Colonic mucosa (tissue), 4 donors: ENCODE data around the gene CYLD. TPM values are rescaled to one million over a fixed set of nuclear protein-coding genes. Genes with fewer than 3 reads are reported as not detected.

Experiments used
- DNase-seq: peaks from one replicate; pipeline ENCODE4 v3.0.0-alpha.2; 2020
- H3K27ac ChIP-seq: fragments of 200-600 bp; one replicate; pipeline ENCODE4 v1.8.0; 2021
- H3K27me3 ChIP-seq: fragments of 200-600 bp; one replicate; pipeline ENCODE4 v1.8.0; 2021
- H3K36me3 ChIP-seq: fragments of 200-600 bp; one replicate; pipeline ENCODE4 v1.8.0; 2021
- H3K4me1 ChIP-seq: fragments of 200-600 bp; one replicate; pipeline ENCODE4 v1.8.0; 2021; ENCODE audit warnings: mild to moderate bottlenecking
- H3K4me3 ChIP-seq: fragments of 200-600 bp; one replicate; pipeline ENCODE4 v1.8.0; 2021
- H3K9ac ChIP-seq, 2 donors: one replicate each; pipeline ENCODE4 v1.7.0; 2013; ENCODE audit warnings: control low read depth in 2 of 2, low read depth in 2 of 2, low read length in 2 of 2
- H3K9me3 ChIP-seq: fragments of 200-600 bp; one replicate; pipeline ENCODE4 v1.8.0; 2021
- intact Hi-C: fragments of 100-400 bp; cut with DNase I; formaldehyde crosslinking; loops from one replicate; pipeline ENCODE4 v1.14.1; 2022
- microRNA-seq: library from miRNA; unstranded; fragments of <30 nt; microRNA quantifications from one replicate; pipeline ENCODE4, GENCODE V29; 2019
- total RNA-seq, 2 donors: library from RNA; stranded (reverse); fragmentation: NEBNext Ultra II Directional in 1 of 2; extraction: Animal tissue kit (Norgen Biotek cat#: 25700) in 1 of 2; gene quantifications; one replicate each; pipeline ENCODE4 v1.2.1, GENCODE V29; 2021
- TF ChIP-seq, protein P1 (sequence below): fragments of 200-600 bp; IDR thresholded peaks from one replicate; pipeline ENCODE4 v1.8.0; 2022; ENCODE audit warnings: antibody characterized with exemption, mild to moderate bottlenecking
- donor health status: healthy.
- donor health status: DM: no; HTN: no; CAD: no.
- donor health status: DM: no; HTN: no; CAD: no.

CYLD gene
- total RNA-seq, 2 donors from 2014 or later: 15.8 to 31.5 TPM

DNA sequence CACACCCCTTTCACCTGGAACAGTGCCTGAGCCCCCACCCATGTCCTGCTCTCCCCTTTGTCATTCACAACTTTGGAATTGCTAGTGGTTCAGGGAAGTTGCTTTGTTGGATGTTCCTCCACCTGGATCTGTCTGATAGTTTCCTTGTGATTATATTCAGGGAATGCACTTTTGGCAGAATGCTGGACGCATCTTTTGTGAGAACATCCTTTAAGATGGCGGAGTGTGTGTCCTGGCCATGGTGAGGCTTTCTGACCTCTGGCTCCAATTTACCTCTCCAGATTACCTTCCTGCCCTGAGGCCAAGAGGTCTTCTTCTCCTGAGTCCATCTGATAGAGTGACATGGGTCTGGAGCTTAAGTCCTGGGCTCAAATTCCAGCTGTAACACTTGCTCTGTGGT, 104.6 kb downstream of the CYLD start:
- TF ChIP-seq, protein P1, sequence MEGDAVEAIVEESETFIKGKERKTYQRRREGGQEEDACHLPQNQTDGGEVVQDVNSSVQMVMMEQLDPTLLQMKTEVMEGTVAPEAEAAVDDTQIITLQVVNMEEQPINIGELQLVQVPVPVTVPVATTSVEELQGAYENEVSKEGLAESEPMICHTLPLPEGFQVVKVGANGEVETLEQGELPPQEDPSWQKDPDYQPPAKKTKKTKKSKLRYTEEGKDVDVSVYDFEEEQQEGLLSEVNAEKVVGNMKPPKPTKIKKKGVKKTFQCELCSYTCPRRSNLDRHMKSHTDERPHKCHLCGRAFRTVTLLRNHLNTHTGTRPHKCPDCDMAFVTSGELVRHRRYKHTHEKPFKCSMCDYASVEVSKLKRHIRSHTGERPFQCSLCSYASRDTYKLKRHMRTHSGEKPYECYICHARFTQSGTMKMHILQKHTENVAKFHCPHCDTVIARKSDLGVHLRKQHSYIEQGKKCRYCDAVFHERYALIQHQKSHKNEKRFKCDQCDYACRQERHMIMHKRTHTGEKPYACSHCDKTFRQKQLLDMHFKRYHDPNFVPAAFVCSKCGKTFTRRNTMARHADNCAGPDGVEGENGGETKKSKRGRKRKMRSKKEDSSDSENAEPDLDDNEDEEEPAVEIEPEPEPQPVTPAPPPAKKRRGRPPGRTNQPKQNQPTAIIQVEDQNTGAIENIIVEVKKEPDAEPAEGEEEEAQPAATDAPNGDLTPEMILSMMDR: no peak
- no peak overlapping the region for H3K4me3 ChIP-seq
- H3K36me3 ChIP-seq: no peaks in the 10 kb centered on the region
- DNase-seq: no peak
- no peak overlapping the region for H3K27ac ChIP-seq
- H3K4me1 ChIP-seq: no peaks in the 10 kb centered on the region
- no peaks in the 10 kb centered on the region for H3K9me3 ChIP-seq
- H3K9ac ChIP-seq: no peak overlapping the region
- peaks cover 4% of the 10 kb centered on the region for H3K27me3 ChIP-seq
- intact Hi-C loops: no loop called here

DNA sequence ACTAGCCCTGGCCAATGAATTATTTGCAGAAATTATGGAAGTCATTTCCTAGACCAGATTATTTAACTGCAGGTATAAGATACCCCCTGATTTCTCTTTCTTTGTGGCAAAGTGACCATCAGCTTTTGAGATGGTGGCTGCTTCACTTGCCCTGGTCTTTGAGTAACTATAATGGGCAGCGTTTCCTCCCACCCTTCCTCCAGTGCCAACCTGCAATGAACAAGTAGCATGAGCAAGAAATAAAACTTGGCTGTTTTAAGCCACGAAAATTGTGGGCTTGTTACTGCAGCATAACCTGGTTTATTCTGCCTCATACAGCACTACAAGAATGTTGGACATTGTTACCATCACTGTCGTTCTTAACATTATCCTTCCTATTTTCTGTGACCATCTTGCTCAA, 105.3 kb downstream of the CYLD start:
- no peak overlapping the region for H3K27ac ChIP-seq
- no peaks in the 10 kb centered on the region for H3K27me3 ChIP-seq
- TF ChIP-seq, protein P1: no peak
- H3K36me3 ChIP-seq: no peaks in the 10 kb centered on the region
- no peaks in the 10 kb centered on the region for H3K4me1 ChIP-seq
- H3K9ac ChIP-seq: no peak overlapping the region
- intact Hi-C loops: no loop called here
- no peak for DNase-seq
- no peaks in the 10 kb centered on the region for H3K9me3 ChIP-seq
- no peak overlapping the region for H3K4me3 ChIP-seq

DNA sequence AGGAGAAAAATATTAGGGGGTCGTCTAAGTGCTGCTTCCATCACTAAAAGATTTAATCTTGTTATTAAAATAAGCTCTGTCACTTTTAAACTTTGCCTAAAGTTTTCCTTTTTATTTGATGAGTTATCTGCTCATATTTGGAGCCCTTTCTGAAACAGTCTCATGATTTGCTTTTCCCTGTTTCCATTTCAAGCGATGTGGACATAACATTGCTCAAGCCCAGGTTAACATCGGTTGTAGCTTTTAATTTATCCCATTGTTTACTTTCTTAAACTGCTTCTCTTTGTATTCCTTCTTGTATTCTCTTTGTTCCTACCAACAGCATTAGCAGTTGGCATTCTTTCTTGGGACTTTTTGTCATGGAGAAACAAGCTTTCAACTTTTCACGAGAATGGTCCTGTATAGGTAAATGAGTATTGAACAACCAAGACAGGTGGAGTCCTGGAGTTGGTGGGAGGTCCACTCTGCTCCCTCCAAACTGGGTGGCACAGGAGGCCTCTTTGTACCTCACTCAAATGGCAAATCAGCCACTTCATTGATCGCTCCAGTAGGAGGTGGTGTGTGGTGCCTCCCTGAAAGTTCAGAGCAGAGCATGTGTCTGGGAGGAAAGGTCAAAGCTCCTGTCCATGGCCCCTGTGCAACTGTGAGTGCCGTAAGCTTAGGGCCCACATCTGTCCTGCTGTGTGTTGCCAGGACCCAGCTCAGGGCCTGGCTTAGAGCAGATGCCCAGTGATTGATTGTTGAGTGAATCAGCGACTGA, 107.0 kb downstream of the CYLD start:
- Histone ChIP-seq H3K4me1 (no peaks in the 10 kb centered on the region), H3K27me3 (no peaks in the 10 kb centered on the region), H3K27ac (no peak overlapping the region), H3K9ac (no peak overlapping the region), H3K36me3 (no peaks in the 10 kb centered on the region), H3K9me3 (no peaks in the 10 kb centered on the region), H3K4me3 (no peak overlapping the region)
- intact Hi-C loops: no loop called here
- TF ChIP-seq, protein P1: no peak
- no peak for DNase-seq

Small RNAs within 50 kb of the gene (microRNA-seq; reads per million reads assigned to microRNA genes)
- not detected for gene MIR3181

Other genes with a start within 250 kb of the CYLD start
- gene NKD1, start 193.7 kb upstream of the CYLD start, total RNA-seq: 1 to 10 TPM; 2.3 TPM
- gene SNX20, start 60.8 kb upstream of the CYLD start, total RNA-seq: 1 to 10 TPM in 1 of 2 donors, under 1 TPM in 1; 0.86 to 1.6 TPM
- 1 to 10 TPM in 1 of 2 donors, under 1 TPM in 1; 0.79 to 1.2 TPM for gene NOD2, start 48.5 kb upstream of the CYLD start, total RNA-seq